ENCODE data around the gene RTN1. TPM values are rescaled to one million over a fixed set of nuclear protein-coding genes. Genes with fewer than 3 reads are reported as not detected.

The RTN1 gene
- total RNA-seq, 2 donors from 2014 or later: 8.6 to 11.2 TPM

DNA sequence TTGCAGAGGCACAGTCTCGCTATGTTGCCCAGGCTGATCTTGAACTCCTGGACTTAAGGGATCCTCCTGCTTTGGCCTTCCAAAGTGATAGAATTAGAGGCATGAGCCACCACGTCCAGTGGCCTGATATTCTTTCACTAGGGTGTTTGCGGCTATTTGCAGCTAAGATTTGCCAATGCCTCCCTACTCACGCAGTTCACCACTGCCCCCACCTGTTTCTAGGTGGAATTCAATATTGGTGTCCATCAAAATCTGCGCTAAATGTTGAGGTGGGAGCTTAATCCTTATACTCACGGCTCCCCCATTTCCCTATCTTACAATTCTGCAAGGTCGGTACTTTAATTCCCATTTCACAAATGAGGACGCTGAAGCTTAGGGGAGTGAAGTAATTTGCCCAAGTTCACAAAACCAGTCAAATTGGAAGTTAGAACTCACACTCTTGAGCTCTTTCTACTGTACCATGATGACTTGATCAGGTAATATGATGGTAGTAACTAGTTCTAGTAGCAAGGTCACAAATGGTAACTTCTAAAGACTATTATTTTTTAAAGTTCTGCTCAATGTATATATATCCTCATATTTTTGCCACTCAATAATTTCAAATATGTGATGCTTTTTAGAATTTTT, 27.3 kb upstream of the RTN1 start:
- Histone ChIP-seq H3K4me3 (no peak overlapping the region), H3K9me3 (peaks cover 0 to 5% (median 0%) of the 10 kb centered on the region in 3 donors), H3K27me3 (no peaks in the 10 kb centered on the region), H3K4me1 (no peaks in the 10 kb centered on the region), H3K36me3 (replicated peaks in 1 of 2; ENCODE audit: insufficient read depth in 1 of 2, low read depth in 2 of 2) (no peaks in the 10 kb centered on the region), H3K27ac (no peak overlapping the region)
- ATAC-seq (peak; percentile 40), DNase-seq (peak; percentile 16 to 47 (median 28))
- intact Hi-C loops (cut with DNase I): no loop called here
- 19 to 21% methylated on average over 8 of the region's 8 CpGs for WGBS, 2 donors
- TF ChIP-seq CTCF (IDR thresholded peaks at IDR 0.05): peak in 5 of 7 experiments; percentile 22 to 67 (median 46)
- no peak for TF ChIP-seq POLR2A (IDR thresholded peaks at IDR 0.05)

DNA sequence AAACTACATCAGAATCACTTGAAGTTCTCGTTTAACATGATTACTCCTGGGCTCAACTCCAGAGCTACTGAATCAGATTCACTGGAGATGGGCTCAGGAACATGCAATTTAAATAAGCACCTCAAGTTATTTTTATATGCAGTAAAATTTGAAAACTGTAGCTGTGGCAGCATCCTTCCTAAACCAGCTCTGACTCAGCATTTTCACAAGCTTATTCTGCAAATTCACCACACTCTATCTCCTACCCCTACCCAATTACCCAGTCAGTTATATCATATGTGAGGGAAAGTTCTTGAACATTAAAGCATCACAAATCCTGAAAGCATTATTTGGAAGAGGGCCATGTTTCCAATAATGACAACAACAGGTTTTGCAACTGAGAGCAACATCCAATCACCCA, 25.1 kb upstream of the RTN1 start:
- 44 to 52% methylated on average over 1 of the region's 1 CpG for WGBS, 2 donors
- ATAC-seq (no peak), DNase-seq (no peak)
- Histone ChIP-seq H3K4me3 (no peak overlapping the region), H3K36me3 (replicated peaks in 1 of 2; ENCODE audit: insufficient read depth in 1 of 2, low read depth in 2 of 2) (no peaks in the 10 kb centered on the region), H3K27me3 (no peaks in the 10 kb centered on the region), H3K27ac (no peak overlapping the region), H3K4me1 (no peaks in the 10 kb centered on the region), H3K9me3 (no peaks in the 10 kb centered on the region)
- intact Hi-C loops (cut with DNase I): no loop called here
- no peak for TF ChIP-seq CTCF (IDR thresholded peaks at IDR 0.05)
- no peak for TF ChIP-seq POLR2A (IDR thresholded peaks at IDR 0.05)

DNA sequence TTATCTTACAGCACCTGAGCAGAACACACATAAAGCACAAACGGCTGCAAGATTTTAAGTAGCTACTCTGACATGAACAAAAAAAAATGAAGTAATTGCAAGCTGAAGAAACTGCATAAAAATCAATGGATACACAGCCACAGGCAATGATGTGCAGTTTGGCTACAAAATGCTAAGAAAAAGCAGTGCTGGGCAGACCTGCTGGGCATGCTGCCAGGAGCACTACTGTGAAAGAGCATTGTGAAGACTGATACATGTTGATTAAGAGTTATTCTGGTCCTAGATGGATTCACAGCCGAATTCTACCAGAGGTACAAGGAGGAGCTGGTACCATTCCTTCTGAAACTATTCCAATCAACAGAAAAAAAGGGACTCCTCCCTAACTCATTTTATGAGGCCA, 20.1 kb upstream of the RTN1 start:
- H3K27me3 ChIP-seq: no peaks in the 10 kb centered on the region
- H3K36me3 ChIP-seq (replicated peaks in 1 of 2; ENCODE audit: insufficient read depth in 1 of 2, low read depth in 2 of 2): no peaks in the 10 kb centered on the region
- no peaks in the 10 kb centered on the region for H3K4me1 ChIP-seq
- WGBS, 2 donors: 22 to 27% methylated on average over 2 of the region's 2 CpGs
- no peaks in the 10 kb centered on the region for H3K9me3 ChIP-seq
- no peak overlapping the region for H3K27ac ChIP-seq
- TF ChIP-seq POLR2A (IDR thresholded peaks at IDR 0.05) (no peak), CTCF (IDR thresholded peaks at IDR 0.05) (no peak)
- DNase-seq (peak in 1 of 4 donors; percentile 10), ATAC-seq (no peak)
- intact Hi-C loops (cut with DNase I): no loop called here
- H3K4me3 ChIP-seq: no peak overlapping the region

DNA sequence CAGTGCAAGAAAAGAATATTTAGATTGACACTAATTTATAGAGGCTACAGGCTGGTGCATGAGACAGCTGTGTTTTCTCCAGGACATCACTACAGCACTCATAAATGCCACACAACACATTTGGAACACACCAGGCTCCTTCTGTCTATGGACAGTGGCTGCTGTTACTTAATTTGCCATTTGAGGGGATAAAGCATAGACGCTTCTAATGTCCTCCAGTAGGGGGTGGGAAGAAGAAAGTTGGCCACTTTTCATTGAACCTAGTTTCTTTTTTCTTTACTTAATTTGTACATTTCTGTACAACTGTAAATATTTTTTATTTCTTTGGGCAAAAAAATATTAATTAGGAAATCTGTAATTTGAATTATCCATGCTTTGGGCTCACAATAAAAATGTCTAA, 12.4 kb upstream of the RTN1 start:
- Histone ChIP-seq H3K27me3 (no peaks in the 10 kb centered on the region), H3K4me3 (no peak overlapping the region), H3K9me3 (no peaks in the 10 kb centered on the region), H3K4me1 (no peaks in the 10 kb centered on the region), H3K27ac (no peak overlapping the region), H3K36me3 (replicated peaks in 1 of 2; ENCODE audit: insufficient read depth in 1 of 2, low read depth in 2 of 2) (no peaks in the 10 kb centered on the region)
- intact Hi-C loops (cut with DNase I): no loop called here
- DNase-seq (no peak), ATAC-seq (no peak)
- TF ChIP-seq POLR2A (IDR thresholded peaks at IDR 0.05) (no peak), CTCF (IDR thresholded peaks at IDR 0.05) (no peak)
- 51 to 53% methylated on average over 1 of the region's 1 CpG for WGBS, 2 donors

- Histone ChIP-seq H3K4me3 (no peak overlapping the region), H3K36me3 (replicated peaks in 1 of 2; ENCODE audit: insufficient read depth in 1 of 2, low read depth in 2 of 2) (no peaks in the 10 kb centered on the region), H3K9me3 (no peaks in the 10 kb centered on the region), H3K27ac (no peak overlapping the region), H3K27me3 (peaks cover 0 to 7% of the 10 kb centered on the region in 2 donors), H3K4me1 (peaks cover 19% of the 10 kb centered on the region)
- ATAC-seq: no peak
- no peak for DNase-seq
- intact Hi-C loops (cut with DNase I): no loop called here
- WGBS, 2 donors: 3 to 9% methylated on average over 4 of the region's 4 CpGs
- TF ChIP-seq POLR2A (IDR thresholded peaks at IDR 0.05) (no peak), CTCF (IDR thresholded peaks at IDR 0.05) (no peak)
These were observed 555 bp upstream of the RTN1 start for GRCh38 chr14:59871166-59871495.
